Suprapubic skin (tissue), 4 donors: ENCODE measurements around the gene KCNH4. TPM values are rescaled to one million over a fixed set of nuclear protein-coding genes. Genes with fewer than 3 reads are reported as not detected.

Experiments
- DNase-seq, 2 donors: peaks; one replicate each; pipeline ENCODE4 v3.0.0-alpha.2; 2019; ENCODE audit warnings: low spot score in 2 of 2
- H3K27ac ChIP-seq: fragments of 200-600 bp; sonication (generic); one replicate; pipeline ENCODE4 v1.5.1; 2019
- H3K27me3 ChIP-seq: fragments of 200-600 bp; sonication (generic); one replicate; pipeline ENCODE4 v1.5.1; 2019
- H3K36me3 ChIP-seq: fragments of 200-600 bp; sonication (generic); one replicate; pipeline ENCODE4 v1.5.1; 2019
- H3K4me1 ChIP-seq: fragments of 200-600 bp; sonication (generic); one replicate; pipeline ENCODE4 v1.5.1; 2019
- H3K4me3 ChIP-seq: fragments of 200-600 bp; sonication (generic); one replicate; pipeline ENCODE4 v1.5.1; 2019; ENCODE audit warnings: mild to moderate bottlenecking
- H3K9me3 ChIP-seq: fragments of 200-600 bp; sonication (generic); one replicate; pipeline ENCODE4 v1.5.1; 2019
- EP300 ChIP-seq: sonication (generic); formaldehyde crosslinking; IDR thresholded peaks from one replicate; pipeline ENCODE4 v1.6.1; 2017; ENCODE audit warnings: antibody characterized with exemption
- POLR2A ChIP-seq, 2 donors: fragments of 450-650 bp; IDR thresholded peaks; one replicate each; pipeline ENCODE4 v1.6.1; 2017; ENCODE audit warnings: antibody characterized with exemption in 2 of 2, mild to moderate bottlenecking in 2 of 2, moderate library complexity in 2 of 2
- POLR2AphosphoS5 ChIP-seq, 3 donors: sonication (generic); formaldehyde crosslinking; IDR thresholded peaks; one replicate each; pipeline ENCODE4 v1.6.1; 2017; ENCODE audit warnings: antibody characterized with exemption in 3 of 3
- WGBS: methylation state at CpG from one replicate; pipeline ENCODE4 v1.1.5; 2018; 5-methylcytosine and 5-hydroxymethylcytosine counted together
- total RNA-seq, 4 donors: library from RNA; depleted of rRNA; stranded (reverse); fragments of >200 nt; gene quantifications; one replicate each; pipeline ENCODE4 v1.1.0, GENCODE V29; 2016
- TF ChIP-seq, protein P1 (sequence below), 2 donors: fragments of 200-600 bp in 1 of 2; fragments of 450-650 bp in 1 of 2; sonication (generic) in 1 of 2; IDR thresholded peaks; one replicate each; pipeline ENCODE4 v1.5.1; 2016 to 2019; ENCODE audit warnings: antibody characterized with exemption in 2 of 2, mild to moderate bottlenecking in 1 of 2, moderate library complexity in 1 of 2

Gene KCNH4
- total RNA-seq, 4 donors from 2014 or later = not detected

DNA sequence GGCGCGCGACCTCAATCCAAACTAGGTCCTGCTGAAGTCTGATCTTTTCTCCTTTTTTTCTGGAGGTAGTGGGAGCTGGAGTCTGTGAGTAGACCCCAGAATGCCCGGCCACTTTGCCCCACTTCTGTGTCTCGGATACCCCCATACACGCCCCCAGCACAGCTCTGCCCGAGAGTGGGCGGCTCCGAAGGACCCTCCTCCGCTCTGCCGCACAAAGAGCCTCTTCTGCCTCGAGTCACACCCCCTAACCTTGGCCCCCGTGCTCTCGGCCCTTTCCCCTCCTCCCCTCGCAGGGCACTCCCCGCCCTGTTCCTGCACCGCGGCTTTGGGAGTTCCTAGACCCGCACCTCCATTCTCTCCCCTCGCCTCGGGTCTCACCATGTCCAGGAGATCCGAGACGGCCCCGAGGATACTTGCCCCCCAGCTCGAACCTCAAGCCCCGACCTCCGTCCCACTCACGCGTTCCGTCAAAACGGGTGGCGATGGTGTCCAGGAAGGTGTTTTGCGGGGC, 476 bp downstream of the KCNH4 start:
- TF ChIP-seq POLR2AphosphoS5 (IDR thresholded peaks at IDR 0.05) = no peak
- TF ChIP-seq, protein P1, sequence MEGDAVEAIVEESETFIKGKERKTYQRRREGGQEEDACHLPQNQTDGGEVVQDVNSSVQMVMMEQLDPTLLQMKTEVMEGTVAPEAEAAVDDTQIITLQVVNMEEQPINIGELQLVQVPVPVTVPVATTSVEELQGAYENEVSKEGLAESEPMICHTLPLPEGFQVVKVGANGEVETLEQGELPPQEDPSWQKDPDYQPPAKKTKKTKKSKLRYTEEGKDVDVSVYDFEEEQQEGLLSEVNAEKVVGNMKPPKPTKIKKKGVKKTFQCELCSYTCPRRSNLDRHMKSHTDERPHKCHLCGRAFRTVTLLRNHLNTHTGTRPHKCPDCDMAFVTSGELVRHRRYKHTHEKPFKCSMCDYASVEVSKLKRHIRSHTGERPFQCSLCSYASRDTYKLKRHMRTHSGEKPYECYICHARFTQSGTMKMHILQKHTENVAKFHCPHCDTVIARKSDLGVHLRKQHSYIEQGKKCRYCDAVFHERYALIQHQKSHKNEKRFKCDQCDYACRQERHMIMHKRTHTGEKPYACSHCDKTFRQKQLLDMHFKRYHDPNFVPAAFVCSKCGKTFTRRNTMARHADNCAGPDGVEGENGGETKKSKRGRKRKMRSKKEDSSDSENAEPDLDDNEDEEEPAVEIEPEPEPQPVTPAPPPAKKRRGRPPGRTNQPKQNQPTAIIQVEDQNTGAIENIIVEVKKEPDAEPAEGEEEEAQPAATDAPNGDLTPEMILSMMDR (IDR thresholded peaks at IDR 0.05) = no peak
- TF ChIP-seq POLR2A (IDR thresholded peaks at IDR 0.05) = no peak
- no peak for TF ChIP-seq EP300
- H3K9me3 ChIP-seq = no peaks in the 10 kb centered on the region

DNA sequence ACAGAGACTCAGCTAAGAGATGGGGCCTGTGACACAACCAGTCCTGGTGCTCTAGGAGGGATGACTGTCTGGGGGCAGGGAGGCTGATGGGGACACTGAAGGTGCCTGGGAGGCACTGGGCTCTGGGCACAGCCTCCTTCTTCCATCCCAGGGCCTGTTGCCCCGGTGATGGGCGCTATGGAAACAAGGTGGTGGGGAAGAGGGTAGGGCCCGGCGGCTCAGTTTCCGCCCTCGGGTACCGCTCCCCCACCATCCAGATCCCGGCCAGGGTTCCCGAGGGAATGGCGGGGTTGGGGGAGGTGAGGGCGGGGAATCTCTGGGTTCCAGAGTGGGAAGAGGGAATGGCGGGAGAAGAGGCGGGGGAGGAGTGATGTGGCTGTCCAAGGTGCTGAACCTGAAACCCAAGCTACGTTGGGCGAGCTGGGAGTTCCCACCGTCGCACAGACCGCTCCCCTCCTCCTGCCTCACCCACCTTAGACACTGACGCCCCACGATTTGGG, 981 bp downstream of the KCNH4 start:
- Histone ChIP-seq H3K4me3 (peak overlapping the region; percentile 43), H3K27ac (no peak overlapping the region), H3K9me3 (no peaks in the 10 kb centered on the region), H3K36me3 (no peaks in the 10 kb centered on the region), H3K4me1 (peaks cover 28% of the 10 kb centered on the region), H3K27me3 (peaks cover 40% of the 10 kb centered on the region)
- TF ChIP-seq, protein P1 (IDR thresholded peaks at IDR 0.05) = no peak
- TF ChIP-seq EP300 (no peak), POLR2AphosphoS5 (IDR thresholded peaks at IDR 0.05) (no peak), POLR2A (IDR thresholded peaks at IDR 0.05) (no peak)
- WGBS = 0% methylated on average over 1 of the region's 20 CpGs
- peak in 1 of 2 donors; percentile 67 for DNase-seq

More for the DNA sequence above, 476 bp downstream of the KCNH4 start:
- H3K4me3 ChIP-seq = peak overlapping the region; percentile 43
- H3K27me3 ChIP-seq = peaks cover 42% of the 10 kb centered on the region
- peaks cover 28% of the 10 kb centered on the region for H3K4me1 ChIP-seq
- no peaks in the 10 kb centered on the region for H3K36me3 ChIP-seq
- WGBS = 2% methylated on average over 33 of the region's 33 CpGs
- peak in 1 of 2 donors; percentile 63 for DNase-seq
- no peak overlapping the region for H3K27ac ChIP-seq

DNA sequence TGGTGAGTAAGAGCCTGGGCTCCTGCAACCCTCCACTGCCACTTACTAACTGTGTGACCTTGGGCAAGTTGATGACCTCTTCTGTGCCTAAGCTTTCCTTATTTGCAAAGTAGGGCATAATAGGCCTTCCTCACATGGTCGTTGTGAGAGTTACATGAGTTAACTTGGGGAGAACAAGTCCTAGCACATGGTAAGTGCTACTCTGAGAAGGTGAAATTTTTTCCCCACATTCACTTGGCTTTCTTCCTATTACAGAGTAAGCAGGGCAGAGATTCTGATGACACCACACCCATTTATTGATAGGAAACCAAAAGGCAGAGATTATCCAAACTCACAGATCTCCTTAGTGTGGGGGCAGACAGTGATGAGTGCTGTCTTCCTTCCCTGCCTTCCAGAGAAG, 1.6 kb downstream of the KCNH4 start:
- Histone ChIP-seq H3K4me3 (no peak overlapping the region), H3K9me3 (no peaks in the 10 kb centered on the region), H3K36me3 (no peaks in the 10 kb centered on the region), H3K27ac (no peak overlapping the region), H3K4me1 (peaks cover 25% of the 10 kb centered on the region), H3K27me3 (peaks cover 40% of the 10 kb centered on the region)
- 0% methylated on average over 1 of the region's 1 CpG for WGBS
- TF ChIP-seq POLR2A (IDR thresholded peaks at IDR 0.05) (no peak), POLR2AphosphoS5 (IDR thresholded peaks at IDR 0.05) (no peak), EP300 (no peak)
- TF ChIP-seq, protein P1 (IDR thresholded peaks at IDR 0.05) = no peak
- DNase-seq = no peak

DNA sequence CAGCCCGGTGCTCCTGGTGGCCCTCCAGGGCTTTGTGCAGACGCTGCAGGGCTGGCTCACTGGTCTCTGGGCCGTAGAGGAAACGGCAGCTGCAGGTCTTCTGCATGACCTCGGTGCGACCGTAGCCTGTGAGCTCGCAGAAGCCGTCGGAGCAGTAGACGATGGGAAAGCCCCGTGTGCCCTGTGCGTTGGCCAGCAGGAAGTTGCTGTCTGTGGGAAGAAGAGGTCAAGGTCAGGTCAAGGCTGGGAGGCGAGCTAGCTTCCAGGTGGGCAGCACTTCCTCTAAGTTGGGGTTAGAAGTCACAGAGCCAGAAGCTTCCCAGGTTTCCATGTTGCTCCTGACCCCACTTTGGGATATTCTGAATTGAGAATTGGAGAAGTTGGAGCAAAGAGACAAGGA, 2.1 kb downstream of the KCNH4 start:
- no peak overlapping the region for H3K4me3 ChIP-seq
- no peak for TF ChIP-seq EP300
- TF ChIP-seq, protein P1 (IDR thresholded peaks at IDR 0.05) = no peak
- TF ChIP-seq POLR2AphosphoS5 (IDR thresholded peaks at IDR 0.05) = no peak
- no peak for TF ChIP-seq POLR2A (IDR thresholded peaks at IDR 0.05)
- H3K4me1 ChIP-seq = peaks cover 19% of the 10 kb centered on the region
- H3K9me3 ChIP-seq = no peaks in the 10 kb centered on the region
- no peak for DNase-seq
- no peak overlapping the region for H3K27ac ChIP-seq
- H3K27me3 ChIP-seq = peaks cover 36% of the 10 kb centered on the region
- WGBS = 34% methylated on average over 4 of the region's 14 CpGs
- H3K36me3 ChIP-seq = no peaks in the 10 kb centered on the region

- Histone ChIP-seq H3K27ac (no peak overlapping the region), H3K4me3 (no peak overlapping the region), H3K9me3 (no peaks in the 10 kb centered on the region), H3K4me1 (peaks cover 16% of the 10 kb centered on the region), H3K36me3 (no peaks in the 10 kb centered on the region), H3K27me3 (peaks cover 28% of the 10 kb centered on the region)
- TF ChIP-seq POLR2A (IDR thresholded peaks at IDR 0.05) (no peak), POLR2AphosphoS5 (IDR thresholded peaks at IDR 0.05) (no peak), EP300 (no peak)
- TF ChIP-seq, protein P1 (IDR thresholded peaks at IDR 0.05) = no peak
- no peak for DNase-seq
- 85% methylated on average over 2 of the region's 2 CpGs for WGBS
Observed at GRCh38 chr17:42177684-42178083, 3.3 kb downstream of the KCNH4 start.
